ENCODE data around the gene HIF3A.

HIF3A gene

DNA sequence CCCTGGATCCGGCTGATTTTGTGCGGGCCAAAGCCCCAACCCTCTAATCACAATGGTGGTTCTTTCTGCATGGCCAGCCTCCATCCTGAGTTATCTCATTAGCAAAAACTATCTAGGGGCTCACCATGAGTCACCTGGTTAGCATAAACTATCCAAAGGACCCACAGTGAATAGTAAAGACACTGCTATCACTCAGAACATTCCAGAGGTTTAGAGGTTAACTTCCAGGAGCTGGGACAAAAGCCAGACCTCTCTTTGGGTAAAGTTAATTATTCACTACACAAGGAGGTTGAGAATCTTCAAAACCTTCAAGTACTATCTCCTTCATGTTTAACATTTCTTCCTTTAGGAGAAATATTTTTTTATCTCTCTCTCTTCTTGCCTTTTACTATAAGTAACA lies 31.2 kb downstream of the HIF3A start:
- WGBS, result 96% methylated on average over 2 of the region's 2 CpGs
- Histone ChIP-seq H3K9me3 (ENCODE audit: insufficient read depth, low read depth, low read length) (peaks cover 28% of the 10 kb centered on the region), H3K36me3 (ENCODE audit: insufficient read depth, low read length) (peaks cover 64% of the 10 kb centered on the region), H3K9ac (ENCODE audit: low read depth, low read length) (no peak overlapping the region), H3K4me1 (ENCODE audit: insufficient read depth, low read length) (no peaks in the 10 kb centered on the region), H3K4me3 (ENCODE audit: low read length) (no peak overlapping the region), H3K27ac (ENCODE audit: low read depth, low read length) (no peak overlapping the region), H3K27me3 (ENCODE audit: insufficient read depth, low read length) (no peaks in the 10 kb centered on the region)

DNA sequence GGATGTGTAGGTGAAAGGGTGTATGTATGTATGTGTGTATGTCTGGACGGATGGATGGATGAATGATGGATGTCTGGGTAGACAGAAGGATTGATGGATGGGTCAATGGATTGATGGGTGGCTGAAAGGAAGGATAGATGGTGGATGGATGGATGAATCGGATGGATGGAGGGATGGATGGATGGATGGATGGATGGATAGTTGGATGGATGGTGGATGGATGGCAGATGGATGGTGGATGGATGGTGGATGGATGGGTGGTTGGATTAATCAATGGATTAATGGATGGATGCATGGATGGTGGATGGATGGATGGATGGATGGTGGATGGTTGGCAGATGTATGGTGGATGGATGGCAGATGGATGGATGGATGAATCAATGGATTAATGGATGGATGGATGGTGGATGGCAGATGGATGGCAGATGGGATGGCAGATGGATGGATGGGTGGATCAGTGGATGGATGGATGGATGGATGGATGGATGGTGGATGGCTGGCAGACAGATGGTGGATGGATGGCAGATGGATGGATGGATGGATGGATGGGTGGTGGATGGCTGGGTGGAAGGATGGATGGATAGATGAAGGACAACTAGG lies 33.6 kb downstream of the HIF3A start:
- H3K9me3 ChIP-seq (ENCODE audit: insufficient read depth, low read depth, low read length), result peaks cover 28% of the 10 kb centered on the region
- no peaks in the 10 kb centered on the region for H3K4me1 ChIP-seq (ENCODE audit: insufficient read depth, low read length)
- H3K4me3 ChIP-seq (ENCODE audit: low read length), result no peak overlapping the region
- H3K27me3 ChIP-seq (ENCODE audit: insufficient read depth, low read length), result no peaks in the 10 kb centered on the region
- 91% methylated on average over 2 of the region's 2 CpGs for WGBS
- H3K36me3 ChIP-seq (ENCODE audit: insufficient read depth, low read length), result peaks cover 47% of the 10 kb centered on the region
- H3K9ac ChIP-seq (ENCODE audit: low read depth, low read length), result no peak overlapping the region
- no peak overlapping the region for H3K27ac ChIP-seq (ENCODE audit: low read depth, low read length)

DNA sequence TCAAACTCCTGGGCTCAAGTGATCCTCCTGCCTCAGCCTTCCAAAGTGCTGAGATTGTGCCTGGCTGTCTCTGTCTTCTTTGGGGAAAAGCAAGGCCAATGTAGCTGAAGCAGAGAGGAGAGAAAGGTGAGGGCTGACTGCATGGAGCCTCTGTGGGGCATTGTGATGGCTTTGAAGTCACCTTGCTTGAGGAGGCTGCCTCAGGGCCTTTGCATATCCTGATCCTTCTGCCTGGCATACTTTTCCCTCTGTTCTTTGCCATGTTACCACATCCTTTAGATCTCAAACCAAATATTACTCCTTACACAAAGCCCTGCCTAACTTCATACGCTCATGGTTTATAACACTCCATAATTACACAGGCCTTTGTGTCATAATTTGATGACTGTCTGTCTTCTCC lies 40.6 kb downstream of the HIF3A start:
- Histone ChIP-seq H3K36me3 (ENCODE audit: insufficient read depth, low read length) (peaks cover 2% of the 10 kb centered on the region; the same call in 1 of the 2 replicates), H3K9ac (ENCODE audit: low read depth, low read length) (no peak overlapping the region), H3K9me3 (ENCODE audit: insufficient read depth, low read depth, low read length) (no peaks in the 10 kb centered on the region), H3K4me1 (ENCODE audit: insufficient read depth, low read length) (no peaks in the 10 kb centered on the region), H3K27me3 (ENCODE audit: insufficient read depth, low read length) (no peaks in the 10 kb centered on the region), H3K4me3 (ENCODE audit: low read length) (no peak overlapping the region), H3K27ac (ENCODE audit: low read depth, low read length) (no peak overlapping the region)
- 90% methylated on average over 1 of the region's 1 CpG for WGBS

DNA sequence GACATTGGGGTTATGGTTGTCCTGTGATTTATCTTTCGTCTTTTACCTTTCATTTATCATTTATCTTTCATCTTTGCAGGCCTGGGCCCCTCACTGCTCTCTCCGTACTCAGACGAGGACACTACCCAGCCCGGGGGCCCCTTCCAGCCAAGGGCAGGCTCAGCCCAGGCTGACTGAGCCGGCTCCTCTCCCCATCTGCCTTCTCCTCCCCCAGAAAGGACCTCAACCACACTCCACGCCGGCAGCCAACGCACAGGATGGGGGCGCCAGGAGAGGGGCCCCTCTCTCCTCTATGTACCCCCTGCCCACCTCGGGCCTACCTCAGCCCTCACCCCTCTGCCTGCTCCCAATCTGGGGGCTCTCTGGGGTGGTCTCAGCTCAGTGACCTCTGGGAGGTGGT lies 42.6 kb downstream of the HIF3A start:
- Histone ChIP-seq H3K4me1 (ENCODE audit: insufficient read depth, low read length) (no peaks in the 10 kb centered on the region), H3K27ac (ENCODE audit: low read depth, low read length) (no peak overlapping the region), H3K9me3 (ENCODE audit: insufficient read depth, low read depth, low read length) (no peaks in the 10 kb centered on the region), H3K4me3 (ENCODE audit: low read length) (no peak overlapping the region), H3K9ac (ENCODE audit: low read depth, low read length) (no peak overlapping the region), H3K27me3 (ENCODE audit: insufficient read depth, low read length) (no peaks in the 10 kb centered on the region), H3K36me3 (ENCODE audit: insufficient read depth, low read length) (peaks cover 2% of the 10 kb centered on the region; the same call in 1 of the 2 replicates)
- 89% methylated on average over 10 of the region's 10 CpGs for WGBS

DNA sequence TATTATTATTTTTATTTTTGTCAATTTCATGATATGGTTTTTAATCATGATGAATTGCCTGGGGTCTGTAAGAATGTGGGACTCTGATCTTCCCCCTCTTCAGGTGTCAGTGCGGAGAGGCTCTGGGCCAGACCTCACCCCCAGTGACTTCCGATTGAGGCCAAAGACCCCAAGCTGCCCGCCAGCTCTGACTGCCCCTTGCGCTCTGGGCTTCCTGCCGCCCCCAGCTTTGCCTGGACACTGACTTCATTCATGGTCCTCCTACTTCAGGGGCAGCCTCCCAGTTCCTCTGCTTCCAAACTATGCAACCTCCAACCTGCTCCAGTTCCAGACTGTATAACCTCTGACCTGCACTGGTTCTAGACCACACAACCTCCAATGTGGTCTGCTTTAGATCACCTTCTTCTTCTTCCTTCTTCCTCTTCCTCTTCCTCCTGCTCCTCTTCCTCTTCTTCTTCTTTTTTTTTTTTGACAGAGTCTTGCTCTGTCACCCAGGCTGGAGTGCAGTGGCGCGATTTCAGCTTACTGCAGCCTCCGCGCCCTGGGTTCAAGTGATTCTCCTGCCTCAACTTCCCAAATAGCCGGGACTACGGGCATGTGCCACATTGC lies 43.3 kb downstream of the HIF3A start:
- Histone ChIP-seq H3K9me3 (ENCODE audit: insufficient read depth, low read depth, low read length) (no peaks in the 10 kb centered on the region), H3K9ac (ENCODE audit: low read depth, low read length) (no peak overlapping the region), H3K4me3 (ENCODE audit: low read length) (no peak overlapping the region), H3K36me3 (ENCODE audit: insufficient read depth, low read length) (peaks cover 2% of the 10 kb centered on the region; the same call in 1 of the 2 replicates), H3K27me3 (ENCODE audit: insufficient read depth, low read length) (no peaks in the 10 kb centered on the region), H3K27ac (ENCODE audit: low read depth, low read length) (no peak overlapping the region), H3K4me1 (ENCODE audit: insufficient read depth, low read length) (no peaks in the 10 kb centered on the region)
- 97% methylated on average over 11 of the region's 11 CpGs for WGBS

DNA sequence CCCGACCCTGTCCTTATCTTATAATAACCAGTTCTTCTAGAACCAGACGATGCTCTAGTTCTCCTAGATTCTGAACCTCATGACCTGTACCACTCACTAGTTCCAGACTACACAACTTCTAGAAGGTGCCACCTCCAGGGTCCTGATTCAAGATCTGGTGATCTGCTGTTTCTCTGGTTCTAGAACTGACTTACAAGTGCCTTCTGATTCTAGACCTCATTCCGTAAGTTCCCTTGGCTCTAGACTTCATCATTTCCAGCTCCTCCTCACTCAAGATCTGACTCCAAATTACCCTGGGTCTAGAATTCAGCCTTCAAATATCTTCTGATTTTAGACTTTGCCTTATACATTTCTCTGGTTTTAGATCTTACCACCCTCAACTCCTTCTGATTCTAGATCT lies 45.1 kb downstream of the HIF3A start:
- 93% methylated on average over 3 of the region's 3 CpGs for WGBS
- Histone ChIP-seq H3K4me3 (ENCODE audit: low read length) (no peak overlapping the region), H3K36me3 (ENCODE audit: insufficient read depth, low read length) (peaks cover 2% of the 10 kb centered on the region; the same call in 1 of the 2 replicates), H3K4me1 (ENCODE audit: insufficient read depth, low read length) (no peaks in the 10 kb centered on the region), H3K9ac (ENCODE audit: low read depth, low read length) (no peak overlapping the region), H3K27ac (ENCODE audit: low read depth, low read length) (no peak overlapping the region), H3K27me3 (ENCODE audit: insufficient read depth, low read length) (no peaks in the 10 kb centered on the region), H3K9me3 (ENCODE audit: insufficient read depth, low read depth, low read length) (no peaks in the 10 kb centered on the region)

DNA sequence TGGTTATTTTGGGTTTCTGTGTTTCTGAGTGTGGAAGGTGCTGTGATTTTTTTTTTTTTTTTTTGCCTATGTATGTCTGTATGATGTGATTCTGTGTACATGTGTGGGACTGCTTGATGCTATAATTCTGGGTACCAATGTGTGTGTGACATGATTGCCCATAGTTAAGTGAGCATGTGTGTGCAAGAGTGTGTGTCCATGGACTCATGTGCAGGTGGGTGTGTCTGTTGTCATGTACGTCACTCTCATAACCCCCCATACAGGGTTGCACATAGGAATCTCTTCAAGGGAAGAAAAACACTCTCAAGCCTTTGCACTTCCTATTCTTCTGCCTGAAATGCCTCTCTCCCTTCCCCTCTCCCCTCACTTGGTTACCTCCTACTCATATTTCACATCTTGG lies 47.5 kb downstream of the HIF3A start:
- Histone ChIP-seq H3K36me3 (ENCODE audit: insufficient read depth, low read length) (no peaks in the 10 kb centered on the region), H3K27ac (ENCODE audit: low read depth, low read length) (no peak overlapping the region), H3K9ac (ENCODE audit: low read depth, low read length) (no peak overlapping the region), H3K4me1 (ENCODE audit: insufficient read depth, low read length) (0 out of 2 replicates have a peak, but pooled peaks cover 4% of the 10 kb centered on the region), H3K27me3 (ENCODE audit: insufficient read depth, low read length) (no peaks in the 10 kb centered on the region), H3K4me3 (ENCODE audit: low read length) (no peak overlapping the region), H3K9me3 (ENCODE audit: insufficient read depth, low read depth, low read length) (no peaks in the 10 kb centered on the region)
- WGBS, result 93% methylated on average over 1 of the region's 1 CpG

DNA sequence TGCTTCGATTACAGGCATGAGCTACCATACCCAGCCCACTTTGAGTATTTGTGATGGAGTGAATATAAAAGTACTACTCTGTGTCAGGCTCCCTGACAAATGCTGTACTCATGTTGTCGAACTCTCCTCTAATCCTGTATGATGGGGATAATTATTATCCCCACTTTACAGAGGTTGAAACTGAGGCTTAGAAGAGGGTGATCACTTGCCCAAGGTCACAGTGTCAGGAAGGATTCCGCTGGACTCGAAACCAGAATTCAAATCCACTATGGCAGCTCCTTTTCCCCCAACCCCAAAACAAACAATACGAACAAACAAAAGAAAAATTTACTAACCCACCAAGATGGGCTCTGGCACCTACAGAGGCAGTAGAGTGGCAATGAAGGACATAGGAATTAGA lies 48.3 kb downstream of the HIF3A start:
- WGBS, result 92% methylated on average over 4 of the region's 5 CpGs
- no peak overlapping the region for H3K27ac ChIP-seq (ENCODE audit: low read depth, low read length)
- H3K9me3 ChIP-seq (ENCODE audit: insufficient read depth, low read depth, low read length), result no peaks in the 10 kb centered on the region
- H3K4me1 ChIP-seq (ENCODE audit: insufficient read depth, low read length), result 0 out of 2 replicates have a peak, but pooled peaks cover 4% of the 10 kb centered on the region
- H3K27me3 ChIP-seq (ENCODE audit: insufficient read depth, low read length), result no peaks in the 10 kb centered on the region
- H3K36me3 ChIP-seq (ENCODE audit: insufficient read depth, low read length), result no peaks in the 10 kb centered on the region
- no peak overlapping the region for H3K4me3 ChIP-seq (ENCODE audit: low read length)
- no peak overlapping the region for H3K9ac ChIP-seq (ENCODE audit: low read depth, low read length)

DNA sequence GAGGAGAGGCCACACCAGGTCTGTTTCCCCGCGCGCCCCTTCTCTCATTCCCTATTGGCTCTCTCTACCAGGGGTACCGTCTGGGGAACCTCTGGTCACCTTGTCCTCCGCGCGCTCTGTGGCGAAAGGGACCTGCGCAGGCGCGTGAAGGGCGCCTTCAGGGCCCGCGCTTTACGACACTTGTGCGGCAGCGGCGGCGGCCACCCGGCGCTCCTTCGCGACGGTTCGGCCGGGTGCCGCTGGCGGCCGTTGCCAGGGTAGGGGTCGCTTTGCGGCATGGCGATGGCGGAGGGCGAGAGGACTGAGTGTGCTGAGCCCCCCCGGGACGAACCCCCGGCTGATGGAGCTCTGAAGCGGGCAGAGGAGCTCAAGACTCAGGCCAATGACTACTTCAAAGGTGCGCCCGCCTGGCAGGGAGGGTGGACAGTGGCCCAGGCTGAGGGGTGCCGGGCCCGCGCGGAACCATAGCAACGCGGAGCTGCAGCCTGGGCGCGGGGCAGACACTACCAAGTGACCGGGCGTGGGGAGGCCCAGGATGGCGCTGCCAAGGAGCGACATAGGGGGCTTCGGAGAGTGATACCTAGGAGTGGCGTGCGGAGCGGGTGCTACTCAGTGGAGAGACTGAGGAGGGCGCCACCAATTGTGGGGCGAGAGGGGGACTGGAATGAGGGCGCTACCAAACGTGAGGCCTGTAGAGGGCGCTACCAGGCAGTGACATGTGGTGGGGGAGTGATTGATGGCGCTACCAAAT lies 50.2 kb downstream of the HIF3A start, which contains the start of gene PPP5C:
TSS of gene PPP5C (plus strand) at position 267 of the 751 bp plus-strand sequence. CDS start at position 277, 10 bp downstream.
- H3K4me3 ChIP-seq (ENCODE audit: low read length), result peak within 1 kb of the TSS; percentile 96
- H3K9ac ChIP-seq (ENCODE audit: low read depth, low read length), result peak within 1 kb of the TSS; percentile 94
- H3K36me3 ChIP-seq (ENCODE audit: insufficient read depth, low read length), result peaks cover 7% of the 10 kb centered on the region
- H3K27me3 ChIP-seq (ENCODE audit: insufficient read depth, low read length), result no peaks in the 10 kb centered on the region
- WGBS, result under 1% methylated on average over 62 of the region's 62 CpGs
- peaks cover 9% of the 10 kb centered on the region; the same call in 1 of the 2 replicates for H3K4me1 ChIP-seq (ENCODE audit: insufficient read depth, low read length)
- no peaks in the 10 kb centered on the region for H3K9me3 ChIP-seq (ENCODE audit: insufficient read depth, low read depth, low read length)
- peak within 1 kb of the TSS; percentile 93 for H3K27ac ChIP-seq (ENCODE audit: low read depth, low read length)

DNA sequence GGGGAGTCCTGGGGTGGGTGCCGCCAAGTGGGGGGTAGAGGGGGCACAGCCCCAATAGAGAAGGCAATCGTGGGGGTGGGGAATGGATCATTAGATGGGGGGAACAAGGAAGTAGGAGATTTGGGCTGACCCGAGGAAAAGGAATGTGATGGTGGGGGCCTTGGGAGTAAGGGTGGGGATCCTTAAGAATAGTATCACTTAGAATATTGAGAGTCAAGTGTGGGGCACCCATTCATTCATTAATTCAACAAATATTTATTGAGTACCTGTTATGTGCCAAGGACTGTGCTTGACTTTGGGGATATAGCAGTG lies 50.7 kb downstream of the HIF3A start:
- no peak overlapping the region for H3K27ac ChIP-seq (ENCODE audit: low read depth, low read length)
- no peaks in the 10 kb centered on the region for H3K27me3 ChIP-seq (ENCODE audit: insufficient read depth, low read length)
- peaks cover 9% of the 10 kb centered on the region for H3K36me3 ChIP-seq (ENCODE audit: insufficient read depth, low read length)
- H3K4me1 ChIP-seq (ENCODE audit: insufficient read depth, low read length), result peaks cover 9% of the 10 kb centered on the region; the same call in 1 of the 2 replicates
- no peaks in the 10 kb centered on the region for H3K9me3 ChIP-seq (ENCODE audit: insufficient read depth, low read depth, low read length)
- 5% methylated on average over 3 of the region's 3 CpGs for WGBS
- H3K4me3 ChIP-seq (ENCODE audit: low read length), result peak overlapping the region; percentile 96
- H3K9ac ChIP-seq (ENCODE audit: low read depth, low read length), result peak overlapping the region; percentile 94; the same call in 1 of the 2 replicates

DNA sequence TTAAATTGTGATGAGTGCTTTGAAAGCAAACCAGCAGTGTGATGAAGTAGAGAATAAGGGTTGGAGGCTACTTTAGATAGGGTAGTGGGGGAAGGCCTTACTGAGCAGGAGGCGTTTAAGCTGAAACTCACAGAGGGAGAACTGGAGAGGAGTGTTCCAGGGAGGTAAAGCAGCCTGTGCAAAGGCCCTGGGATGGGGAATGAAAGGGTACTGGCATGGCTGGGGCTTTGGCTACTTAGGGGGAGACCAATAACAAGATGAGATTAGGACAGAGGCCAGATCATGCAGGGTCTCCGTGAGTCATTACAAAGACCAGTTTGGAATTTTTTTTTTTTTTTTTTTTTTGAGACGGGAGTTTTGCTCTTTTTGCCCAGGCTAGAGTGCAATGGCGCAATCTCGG lies 51.1 kb downstream of the HIF3A start:
- no peaks in the 10 kb centered on the region for H3K9me3 ChIP-seq (ENCODE audit: insufficient read depth, low read depth, low read length)
- H3K27me3 ChIP-seq (ENCODE audit: insufficient read depth, low read length), result no peaks in the 10 kb centered on the region
- peak overlapping the region; percentile 96 for H3K4me3 ChIP-seq (ENCODE audit: low read length)
- H3K27ac ChIP-seq (ENCODE audit: low read depth, low read length), result no peak overlapping the region
- 93% methylated on average over 5 of the region's 5 CpGs for WGBS
- H3K9ac ChIP-seq (ENCODE audit: low read depth, low read length), result no peak overlapping the region
- peaks cover 13% of the 10 kb centered on the region for H3K36me3 ChIP-seq (ENCODE audit: insufficient read depth, low read length)
- peaks cover 9% of the 10 kb centered on the region; the same call in 1 of the 2 replicates for H3K4me1 ChIP-seq (ENCODE audit: insufficient read depth, low read length)
